Neural cell (in vitro differentiated cells): ENCODE data around the gene LRRC8D. TPM values are rescaled to one million over a fixed set of nuclear protein-coding genes. Genes with fewer than 3 reads are reported as not detected.

Experiments used
- H2AFZ ChIP-seq: fragments of 200-600, 300-800 bp; sonication (generic), shearing (Covaris generic); 2 replicates; pipeline ENCODE4 v1.6.0; 2014; ENCODE audit warnings: low read depth, mild to moderate bottlenecking, antibody characterized with exemption, low read length, moderate library complexity
- H3F3A ChIP-seq: fragments of 200-600 bp; shearing (Covaris generic); 2 replicates; pipeline ENCODE4 v1.6.1; 2016; ENCODE audit warnings: mild to moderate bottlenecking, moderate library complexity, mixed read lengths, antibody characterized with exemption, low read length; ENCODE audit not compliant: insufficient read depth, poor library complexity, severe bottlenecking
- H3K27ac ChIP-seq: fragments of 200-600, 300-800 bp; sonication (generic), shearing (Covaris generic); 2 replicates; pipeline ENCODE4 v1.5.1; 2014; ENCODE audit warnings: mild to moderate bottlenecking, low read length, moderate library complexity
- H3K27me3 ChIP-seq: fragments of 300-800, 200-600 bp; sonication (generic), shearing (Covaris generic); 2 replicates; pipeline ENCODE4 v1.6.0; 2014; ENCODE audit warnings: mild to moderate bottlenecking, low read depth, low read length, moderate library complexity; ENCODE audit not compliant: insufficient read depth
- H3K36me3 ChIP-seq: fragments of 300-800, 200-600 bp; sonication (generic), shearing (Covaris generic); 2 replicates; pipeline ENCODE4 v1.5.1; 2014; ENCODE audit warnings: mild to moderate bottlenecking, antibody characterized with exemption, low read length, moderate library complexity; ENCODE audit not compliant: insufficient read depth
- H3K4me2 ChIP-seq: fragments of 300-800, 200-600 bp; sonication (generic), shearing (Covaris generic); 2 replicates; pipeline ENCODE4 v1.6.0; 2014; ENCODE audit warnings: mild to moderate bottlenecking, low read length
- H3K4me3 ChIP-seq: fragments of 300-800, 200-600 bp; sonication (generic), shearing (Covaris generic); 2 replicates; pipeline ENCODE4 v1.5.1; 2014; ENCODE audit warnings: mild to moderate bottlenecking, low read length, moderate library complexity
- H3K79me2 ChIP-seq: fragments of 200-600 bp; shearing (Covaris generic); replicated peaks from 2 replicates; pipeline ENCODE4 v1.6.0; 2014; ENCODE audit warnings: mild to moderate bottlenecking, low read length, moderate library complexity; ENCODE audit not compliant: insufficient read depth
- H3K9ac ChIP-seq: fragments of 300-800, 200-600 bp; sonication (generic), shearing (Covaris generic); 2 replicates; pipeline ENCODE4 v1.6.1; 2016; ENCODE audit warnings: mild to moderate bottlenecking, low read length, mixed read lengths
- H3K9me2 ChIP-seq: fragments of 200-600 bp; shearing (Covaris generic); 2 replicates; pipeline ENCODE4 v1.6.1; 2016; ENCODE audit warnings: mild to moderate bottlenecking, low read length, mixed read lengths; ENCODE audit not compliant: insufficient read depth
- H3K9me3 ChIP-seq: fragments of 200-600, 300-800 bp; sonication (generic), shearing (Covaris generic); 2 replicates; pipeline ENCODE4 v1.6.1; 2016; ENCODE audit warnings: mild to moderate bottlenecking, mixed run types, low read length, moderate library complexity, mixed read lengths
- H4K20me1 ChIP-seq: fragments of 200-600 bp; shearing (Covaris generic); 2 replicates; pipeline ENCODE4 v1.6.1; 2016; ENCODE audit warnings: mild to moderate bottlenecking, mixed run types; ENCODE audit not compliant: insufficient read depth
- EP300 ChIP-seq: fragments of 450-650 bp; conservative IDR thresholded peaks from 2 replicates; pipeline ENCODE4 v1.6.1; 2014; ENCODE audit warnings: antibody characterized with exemption, mild to moderate bottlenecking, moderate library complexity; ENCODE audit not compliant: poor library complexity, severe bottlenecking
- EZH2 ChIP-seq: fragments of 200-600, 300-800 bp; shearing (Covaris generic), sonication (generic); IDR thresholded peaks from 2 replicates; pipeline ENCODE4 v1.6.1; 2014; ENCODE audit warnings: antibody characterized with exemption, low read length, borderline replicate concordance, mild to moderate bottlenecking; ENCODE audit not compliant: insufficient read depth, poor library complexity, severe bottlenecking
- MXI1 ChIP-seq: fragments of 450-650 bp; conservative IDR thresholded peaks from 2 replicates; pipeline ENCODE4 v1.6.1; 2014; ENCODE audit warnings: antibody characterized with exemption, mild to moderate bottlenecking; ENCODE audit not compliant: poor library complexity, severe bottlenecking
- POLR2AphosphoS5 ChIP-seq: IDR thresholded peaks from 2 replicates; pipeline ENCODE4 v1.6.1; 2012
- RAD21 ChIP-seq: fragments of 450-650 bp; conservative IDR thresholded peaks from 2 replicates; pipeline ENCODE4 v1.6.1; 2014; ENCODE audit warnings: antibody characterized with exemption, mild to moderate bottlenecking, moderate library complexity
- SMC3 ChIP-seq: fragments of 450-650 bp; conservative IDR thresholded peaks from 2 replicates; pipeline ENCODE4 v1.6.1; 2014; ENCODE audit warnings: antibody characterized with exemption, mild to moderate bottlenecking, moderate library complexity; ENCODE audit not compliant: poor library complexity
- TAF1 ChIP-seq: IDR thresholded peaks from 2 replicates; pipeline ENCODE4 v1.6.1; 2012; ENCODE audit warnings: low read depth
- polyA plus RNA-seq: library from polyadenylated mRNA; depleted of rRNA; stranded (reverse); fragments of >200 nt; gene quantifications from 2 replicates; pipeline ENCODE4 v1.2.3, GENCODE V29; 2014
- TF ChIP-seq, protein P1 (sequence below): IDR thresholded peaks from 2 replicates; pipeline ENCODE4 v1.6.1; 2012; ENCODE audit warnings: borderline replicate concordance
- TF ChIP-seq, protein P2 (sequence below): fragments of 450-650 bp; IDR thresholded peaks from 2 replicates; pipeline ENCODE4 v1.5.1; 2014; ENCODE audit warnings: antibody characterized with exemption, mild to moderate bottlenecking, moderate library complexity; ENCODE audit not compliant: poor library complexity, severe bottlenecking

The LRRC8D gene
- polyA plus RNA-seq, 1 donor from 2014 or later, result 43.7 TPM

DNA sequence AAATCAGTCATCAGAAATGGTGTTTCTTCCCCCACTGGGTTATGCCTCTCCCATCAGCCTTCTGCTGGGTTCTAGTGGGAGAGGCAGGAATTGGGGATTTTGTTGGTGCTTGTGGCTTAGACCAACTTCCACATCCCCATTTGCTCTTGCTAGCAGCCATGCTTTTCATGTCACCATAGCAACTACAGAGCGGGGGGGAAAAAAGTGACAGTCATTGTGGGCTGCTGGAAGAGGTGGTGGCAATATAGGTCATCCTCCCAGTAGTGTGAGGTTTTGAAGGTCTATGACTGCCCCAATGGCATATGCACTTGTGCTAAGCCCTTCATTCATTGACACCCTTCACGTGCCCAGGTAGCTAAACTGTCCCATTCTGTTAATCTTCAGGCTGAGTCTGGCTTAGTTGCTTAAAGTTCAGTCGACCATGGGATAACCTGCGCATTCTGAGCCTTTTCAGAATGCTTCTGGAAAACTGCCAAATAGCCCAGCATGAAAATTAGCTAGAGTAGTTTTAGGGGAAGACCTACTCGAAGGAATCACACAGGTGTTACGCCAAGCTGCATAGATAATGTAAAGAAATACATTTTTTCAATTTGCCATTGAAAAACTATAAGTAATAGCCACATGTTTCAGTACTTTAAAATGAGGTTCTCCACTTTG, 120.4 kb downstream of the LRRC8D start:
- Histone ChIP-seq H3K4me2 (no peak overlapping the region), H3K27me3 (no peaks in the 10 kb centered on the region), H3K27ac (no peak overlapping the region), H3K36me3 (no peaks in the 10 kb centered on the region), H3K79me2 (no peaks in the 10 kb centered on the region), H3K9me3 (no peaks in the 10 kb centered on the region), H2AFZ (no peak overlapping the region), H3K9me2 (no peaks in the 10 kb centered on the region), H4K20me1 (no peaks in the 10 kb centered on the region), H3K9ac (no peak overlapping the region), H3K4me3 (no peak overlapping the region), H3F3A (no peaks in the 10 kb centered on the region)
- TF ChIP-seq, protein P1, sequence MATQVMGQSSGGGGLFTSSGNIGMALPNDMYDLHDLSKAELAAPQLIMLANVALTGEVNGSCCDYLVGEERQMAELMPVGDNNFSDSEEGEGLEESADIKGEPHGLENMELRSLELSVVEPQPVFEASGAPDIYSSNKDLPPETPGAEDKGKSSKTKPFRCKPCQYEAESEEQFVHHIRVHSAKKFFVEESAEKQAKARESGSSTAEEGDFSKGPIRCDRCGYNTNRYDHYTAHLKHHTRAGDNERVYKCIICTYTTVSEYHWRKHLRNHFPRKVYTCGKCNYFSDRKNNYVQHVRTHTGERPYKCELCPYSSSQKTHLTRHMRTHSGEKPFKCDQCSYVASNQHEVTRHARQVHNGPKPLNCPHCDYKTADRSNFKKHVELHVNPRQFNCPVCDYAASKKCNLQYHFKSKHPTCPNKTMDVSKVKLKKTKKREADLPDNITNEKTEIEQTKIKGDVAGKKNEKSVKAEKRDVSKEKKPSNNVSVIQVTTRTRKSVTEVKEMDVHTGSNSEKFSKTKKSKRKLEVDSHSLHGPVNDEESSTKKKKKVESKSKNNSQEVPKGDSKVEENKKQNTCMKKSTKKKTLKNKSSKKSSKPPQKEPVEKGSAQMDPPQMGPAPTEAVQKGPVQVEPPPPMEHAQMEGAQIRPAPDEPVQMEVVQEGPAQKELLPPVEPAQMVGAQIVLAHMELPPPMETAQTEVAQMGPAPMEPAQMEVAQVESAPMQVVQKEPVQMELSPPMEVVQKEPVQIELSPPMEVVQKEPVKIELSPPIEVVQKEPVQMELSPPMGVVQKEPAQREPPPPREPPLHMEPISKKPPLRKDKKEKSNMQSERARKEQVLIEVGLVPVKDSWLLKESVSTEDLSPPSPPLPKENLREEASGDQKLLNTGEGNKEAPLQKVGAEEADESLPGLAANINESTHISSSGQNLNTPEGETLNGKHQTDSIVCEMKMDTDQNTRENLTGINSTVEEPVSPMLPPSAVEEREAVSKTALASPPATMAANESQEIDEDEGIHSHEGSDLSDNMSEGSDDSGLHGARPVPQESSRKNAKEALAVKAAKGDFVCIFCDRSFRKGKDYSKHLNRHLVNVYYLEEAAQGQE, result no peak
- TF ChIP-seq TAF1, result no peak
- TF ChIP-seq RAD21, result no peak

DNA sequence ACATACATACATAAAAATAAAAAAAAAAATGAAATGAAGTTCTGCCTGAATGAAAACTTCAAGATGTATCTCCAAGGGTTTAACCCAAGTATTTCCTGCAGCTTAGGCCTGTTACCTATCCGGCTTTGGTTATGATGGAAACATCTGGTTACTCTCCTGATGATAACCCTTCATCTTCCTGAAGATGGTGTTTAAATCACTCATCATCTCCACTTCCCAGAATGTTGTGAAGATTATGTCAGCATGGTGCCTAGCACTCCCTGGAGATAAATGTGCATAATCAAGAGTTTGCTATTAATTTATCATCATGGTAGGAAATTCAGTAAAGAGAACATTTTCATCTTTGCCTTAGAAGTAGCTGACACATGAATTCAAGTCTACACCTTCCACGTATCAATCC, 121.2 kb downstream of the LRRC8D start:
- no peaks in the 10 kb centered on the region for H3K79me2 ChIP-seq
- no peaks in the 10 kb centered on the region for H4K20me1 ChIP-seq
- no peaks in the 10 kb centered on the region for H3K9me3 ChIP-seq
- no peaks in the 10 kb centered on the region for H3F3A ChIP-seq
- H3K9me2 ChIP-seq, result no peaks in the 10 kb centered on the region
- H3K27ac ChIP-seq, result no peak overlapping the region
- H3K4me3 ChIP-seq, result no peak overlapping the region
- no peaks in the 10 kb centered on the region for H3K36me3 ChIP-seq
- H3K4me2 ChIP-seq, result no peak overlapping the region
- H2AFZ ChIP-seq, result no peak overlapping the region
- H3K27me3 ChIP-seq, result no peaks in the 10 kb centered on the region
- no peak overlapping the region for H3K9ac ChIP-seq
- no peak for TF ChIP-seq TAF1
- TF ChIP-seq EP300, result no peak
- no peak for TF ChIP-seq POLR2AphosphoS5
- no peak for TF ChIP-seq MXI1
- TF ChIP-seq, protein P1, result no peak
- TF ChIP-seq, protein P2, sequence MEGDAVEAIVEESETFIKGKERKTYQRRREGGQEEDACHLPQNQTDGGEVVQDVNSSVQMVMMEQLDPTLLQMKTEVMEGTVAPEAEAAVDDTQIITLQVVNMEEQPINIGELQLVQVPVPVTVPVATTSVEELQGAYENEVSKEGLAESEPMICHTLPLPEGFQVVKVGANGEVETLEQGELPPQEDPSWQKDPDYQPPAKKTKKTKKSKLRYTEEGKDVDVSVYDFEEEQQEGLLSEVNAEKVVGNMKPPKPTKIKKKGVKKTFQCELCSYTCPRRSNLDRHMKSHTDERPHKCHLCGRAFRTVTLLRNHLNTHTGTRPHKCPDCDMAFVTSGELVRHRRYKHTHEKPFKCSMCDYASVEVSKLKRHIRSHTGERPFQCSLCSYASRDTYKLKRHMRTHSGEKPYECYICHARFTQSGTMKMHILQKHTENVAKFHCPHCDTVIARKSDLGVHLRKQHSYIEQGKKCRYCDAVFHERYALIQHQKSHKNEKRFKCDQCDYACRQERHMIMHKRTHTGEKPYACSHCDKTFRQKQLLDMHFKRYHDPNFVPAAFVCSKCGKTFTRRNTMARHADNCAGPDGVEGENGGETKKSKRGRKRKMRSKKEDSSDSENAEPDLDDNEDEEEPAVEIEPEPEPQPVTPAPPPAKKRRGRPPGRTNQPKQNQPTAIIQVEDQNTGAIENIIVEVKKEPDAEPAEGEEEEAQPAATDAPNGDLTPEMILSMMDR, result no peak
- no peak for TF ChIP-seq RAD21
- TF ChIP-seq EZH2, result no peak
- TF ChIP-seq SMC3, result no peak
